NCI-H187 treated with DMSO at 0.1 percent for 48 hours (cell line): Measurements from ENCODE around the gene NAPB.
"Not testable (repeated sequence)": the region's sequence is repeated elsewhere in the genome, so short reads cannot be mapped to it uniquely, and the experiment has no call there.

Experiments used
- DNase-seq: peaks from one replicate; lab custom pipeline; 2025; lab: John Stamatoyannopoulos, UW

The NAPB gene

DNA sequence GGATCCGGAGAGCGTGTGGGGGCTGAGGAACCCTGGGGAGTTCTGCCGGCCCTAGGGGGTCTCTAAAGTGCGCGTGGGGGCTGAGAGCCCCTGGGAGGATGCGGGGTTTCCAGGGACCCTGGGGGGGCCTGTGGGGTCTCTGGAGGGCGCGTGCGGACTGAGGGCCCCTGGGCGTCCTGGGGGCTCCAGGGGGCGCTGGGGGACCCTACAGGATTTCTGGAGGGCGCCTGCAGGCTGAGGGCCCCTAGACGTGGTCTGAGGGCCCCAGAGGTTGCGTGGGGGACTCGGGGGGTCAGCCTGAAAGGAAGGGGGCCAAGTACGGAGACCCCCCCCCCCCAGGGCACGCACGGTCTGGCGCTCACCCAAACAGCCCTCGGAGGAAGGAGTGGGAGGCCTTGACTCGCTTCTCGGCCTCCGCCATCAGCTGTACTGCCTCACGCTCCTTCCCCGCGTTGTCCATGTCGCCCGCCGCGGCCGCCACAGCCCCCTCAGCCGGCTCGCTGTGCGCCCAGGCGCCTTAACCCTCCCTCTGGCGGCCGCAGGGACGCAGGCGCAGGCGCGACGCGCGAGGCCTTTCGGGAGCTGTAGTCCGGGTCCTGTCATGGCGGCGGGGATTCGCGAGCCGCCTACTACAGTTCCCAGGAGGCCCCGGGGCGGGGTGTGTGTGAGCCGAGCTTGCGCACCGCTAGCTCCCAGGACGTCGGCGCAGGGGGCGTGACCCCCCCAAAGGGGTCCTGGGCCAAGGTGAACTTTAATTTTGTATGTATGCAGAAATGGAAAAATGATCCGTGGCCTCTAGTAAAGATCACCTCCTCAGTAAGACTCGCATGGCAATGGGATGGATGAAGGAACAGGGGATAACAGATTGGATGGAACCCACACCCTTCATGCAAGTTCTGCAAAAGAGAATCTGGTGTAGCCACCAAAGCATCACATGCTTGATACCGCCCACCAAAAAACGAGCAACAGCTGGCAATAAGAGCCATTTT lies at the start of gene NAPB:
Gene NAPB (minus strand): TSS at position 546 of the 989 bp plus-strand sequence. CDS start 86 bp downstream, at position 460.
- DNase-seq: peak; percentile 15

DNA sequence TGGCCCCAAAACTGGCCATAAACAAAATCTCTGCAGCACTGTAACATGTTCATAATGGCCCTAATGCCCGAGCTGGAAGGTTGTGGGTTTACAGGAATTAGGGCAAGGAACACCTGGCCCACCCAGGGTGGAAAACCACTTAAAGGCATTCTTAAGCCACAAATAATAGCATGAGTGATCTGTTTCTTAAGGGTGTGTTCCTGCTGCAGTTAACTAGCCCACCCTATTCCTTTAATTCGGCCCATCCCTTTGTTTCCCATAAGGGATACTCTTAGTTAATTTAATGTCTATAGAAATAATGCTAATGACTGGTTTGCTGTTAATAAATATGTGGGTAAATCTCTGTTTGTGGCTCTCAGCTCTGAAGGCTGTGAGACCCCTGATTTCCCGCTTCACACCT lies 45.7 kb upstream of the NAPB start:
- DNase-seq: not testable (repeated sequence)

DNA sequence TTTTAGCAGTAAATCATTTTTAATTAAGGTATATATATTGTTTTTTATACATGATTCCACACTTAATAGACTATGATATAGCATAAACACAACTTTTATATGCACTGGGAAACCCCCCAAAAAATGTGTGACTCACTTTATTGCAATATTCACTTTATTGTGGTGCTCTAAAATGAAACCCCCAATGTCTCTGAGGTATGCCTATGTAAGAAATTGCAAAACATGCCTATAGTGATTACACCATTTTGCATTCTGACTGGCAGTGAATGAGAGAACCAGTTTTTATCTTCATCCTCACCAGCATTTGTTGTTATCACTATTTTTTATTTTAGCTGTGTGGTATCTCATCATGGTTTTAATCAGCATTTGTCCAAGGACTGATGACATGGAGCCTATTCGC lies 39.9 kb upstream of the NAPB start:
- no peak for DNase-seq

DNA sequence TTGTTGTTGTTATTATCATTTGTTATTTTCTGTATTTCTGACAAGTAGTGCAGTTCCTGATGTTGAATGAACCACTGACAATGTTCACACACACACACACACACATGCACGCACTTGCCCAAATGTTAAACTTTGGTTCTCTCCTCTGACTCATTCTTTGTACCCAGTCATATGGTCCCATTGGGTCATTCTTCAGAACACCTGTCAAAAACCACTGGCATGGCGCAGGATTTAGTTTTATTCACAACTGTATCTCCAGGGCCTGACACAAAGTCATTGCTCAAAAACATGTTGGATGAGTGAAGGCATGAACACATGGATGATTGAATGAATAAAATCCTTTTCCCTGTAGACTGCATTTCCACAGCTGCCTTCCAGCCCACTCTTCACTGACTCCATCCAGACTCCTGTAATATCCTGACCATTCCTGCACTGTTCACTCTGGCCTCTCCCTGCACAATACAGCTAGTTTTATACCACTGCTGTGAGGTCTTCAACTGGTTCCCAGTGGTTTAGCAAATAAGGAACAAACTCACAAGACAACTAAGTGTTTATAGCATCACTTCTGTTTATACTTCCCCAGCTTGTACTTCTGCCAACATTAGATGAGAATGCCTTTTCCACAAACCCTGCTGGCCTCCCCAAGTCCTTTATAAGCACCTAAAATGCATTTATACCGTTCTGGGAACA lies 38.3 kb upstream of the NAPB start:
- DNase-seq: no peak

DNA sequence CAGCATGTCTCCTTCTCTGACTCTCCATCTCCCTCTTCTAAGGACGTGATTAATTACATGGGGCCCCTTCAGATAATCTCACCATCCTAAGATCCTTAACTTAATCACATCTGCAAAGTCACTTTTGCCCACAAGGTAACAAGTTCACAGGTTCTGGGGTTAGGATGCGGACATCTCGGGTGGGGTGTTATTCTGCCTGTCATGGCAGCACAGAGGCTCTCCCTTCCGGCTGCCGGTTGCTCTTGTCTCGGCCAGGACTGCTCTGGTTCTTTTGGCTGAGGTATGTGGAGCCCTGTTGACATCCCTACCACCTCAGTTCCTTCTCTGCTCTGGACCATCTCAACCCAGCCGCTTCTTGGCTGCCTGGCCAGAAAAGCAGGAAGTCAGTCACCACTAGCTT lies 35.6 kb upstream of the NAPB start:
- no peak for DNase-seq

DNA sequence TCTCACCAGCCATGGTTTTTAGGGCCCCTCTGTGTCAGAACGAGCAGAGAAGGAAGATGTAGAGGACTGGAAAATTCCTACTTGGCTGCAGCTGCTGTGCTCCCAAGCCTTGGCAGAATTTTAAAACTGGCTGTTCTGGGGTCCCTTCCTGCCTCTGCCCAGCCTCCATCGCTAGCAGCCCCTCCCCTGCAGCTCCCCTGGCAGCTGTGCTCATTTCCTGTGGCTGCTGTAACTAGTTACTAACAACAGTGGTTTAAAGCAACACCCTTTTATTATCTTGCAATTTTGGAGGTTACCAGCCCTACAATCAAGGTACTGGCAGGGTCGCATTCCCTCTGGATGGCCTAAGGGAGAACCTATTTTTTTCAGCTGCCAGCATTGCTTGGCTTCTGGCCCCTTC lies 35.1 kb upstream of the NAPB start:
- DNase-seq: no peak

DNA sequence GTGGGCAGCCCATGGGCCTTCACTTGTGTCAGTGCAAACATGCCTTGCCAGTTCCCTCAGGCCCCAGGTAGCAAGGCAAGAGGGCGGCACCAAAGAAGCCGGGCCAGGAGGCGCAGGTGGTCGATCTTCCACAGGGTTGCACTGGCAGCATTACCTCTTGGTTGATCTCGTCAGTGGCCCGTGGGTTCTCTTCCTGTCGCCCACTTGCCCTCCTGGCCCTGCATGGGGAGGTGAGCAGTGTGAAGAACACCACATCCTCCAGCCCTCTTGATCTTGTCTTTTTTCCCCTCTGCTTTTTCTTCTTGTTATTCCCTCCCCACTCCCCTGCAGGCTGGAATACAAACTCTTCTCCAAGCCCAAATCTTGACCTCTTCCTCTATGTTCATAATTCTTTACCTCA lies 34.4 kb upstream of the NAPB start:
- no peak for DNase-seq

DNA sequence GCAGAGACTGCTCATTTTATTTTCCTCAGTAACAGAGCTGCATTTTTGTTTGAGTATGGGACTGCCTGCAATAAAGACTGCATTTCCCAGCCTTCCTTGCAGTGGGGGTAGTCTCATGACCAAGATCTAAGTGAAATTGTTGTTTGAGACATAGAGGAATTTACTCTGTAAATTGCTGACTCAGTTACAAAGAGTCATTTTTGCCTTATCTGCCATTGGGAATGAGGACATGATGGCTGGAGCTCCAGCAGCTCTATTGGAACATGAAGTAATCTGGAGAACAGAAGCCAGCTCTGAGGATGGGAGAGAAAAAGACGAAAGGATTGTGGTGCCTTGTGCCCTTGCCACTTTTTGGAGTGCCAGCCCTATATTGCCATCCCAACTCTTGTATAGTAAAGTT lies 33.5 kb upstream of the NAPB start:
- DNase-seq: no peak

DNA sequence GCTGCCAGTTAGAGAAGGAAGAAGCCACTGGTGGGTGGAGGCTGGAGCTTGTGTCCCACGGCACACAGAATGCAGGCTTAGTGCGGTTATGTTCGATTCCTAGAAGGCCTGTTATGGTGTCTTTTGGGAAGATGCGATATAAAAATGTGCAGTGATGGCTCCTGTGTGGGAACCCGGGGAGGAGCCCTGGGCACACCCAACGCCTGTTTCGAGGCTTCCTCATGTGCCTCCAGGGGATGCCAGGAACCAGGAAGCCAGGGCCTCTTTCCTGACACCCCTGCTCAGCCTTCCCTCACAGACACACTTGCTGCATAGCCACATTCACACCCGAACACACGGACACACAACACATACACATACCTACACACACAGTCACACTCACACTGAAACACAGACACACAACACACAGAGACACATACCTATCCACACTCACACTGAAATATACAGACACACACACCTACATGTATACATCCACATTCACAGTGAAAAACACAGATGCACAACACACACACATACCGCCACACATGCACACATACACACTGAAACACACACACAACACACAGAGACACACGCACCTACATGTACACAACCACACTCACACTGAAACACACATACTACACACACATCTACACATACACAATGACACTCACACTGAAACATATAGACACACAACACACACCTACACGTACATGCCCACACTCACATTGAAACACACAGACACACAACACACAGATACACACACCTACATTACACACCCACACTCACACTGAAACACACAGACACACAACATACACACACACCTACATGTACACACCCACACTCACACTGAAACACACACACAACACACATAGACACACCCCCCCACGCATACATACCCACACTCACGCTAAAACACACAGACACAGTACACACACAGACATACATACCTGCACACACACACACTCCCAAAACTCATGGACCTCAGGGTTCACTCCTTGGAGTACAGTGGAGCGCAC lies 32.6 kb upstream of the NAPB start:
- no peak for DNase-seq

DNA sequence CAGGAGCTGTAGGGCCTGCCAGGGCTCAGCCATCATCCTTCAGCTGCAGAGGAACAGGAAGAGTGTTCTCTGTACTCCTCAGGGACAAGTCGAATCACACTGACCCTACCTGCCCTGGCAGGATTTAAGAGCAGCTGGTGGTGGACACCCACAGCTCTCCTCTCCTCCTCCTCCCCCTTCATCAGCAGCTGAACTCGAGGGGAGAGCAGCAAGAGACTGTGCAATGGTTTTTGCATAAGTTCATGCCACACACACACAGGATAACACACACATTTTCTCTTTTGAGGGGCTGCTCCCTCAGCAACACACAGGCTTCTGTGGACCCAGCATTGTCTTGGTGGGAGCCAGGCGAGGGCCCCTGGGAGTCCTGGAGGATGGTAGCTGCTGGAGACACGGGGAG lies 31.5 kb upstream of the NAPB start, which contains the start of gene CST11:
Gene CST11 (minus strand): TSS at position 101 of the 400 bp plus-strand sequence. CDS start 65 bp downstream, at position 36.
- DNase-seq: no peak

DNA sequence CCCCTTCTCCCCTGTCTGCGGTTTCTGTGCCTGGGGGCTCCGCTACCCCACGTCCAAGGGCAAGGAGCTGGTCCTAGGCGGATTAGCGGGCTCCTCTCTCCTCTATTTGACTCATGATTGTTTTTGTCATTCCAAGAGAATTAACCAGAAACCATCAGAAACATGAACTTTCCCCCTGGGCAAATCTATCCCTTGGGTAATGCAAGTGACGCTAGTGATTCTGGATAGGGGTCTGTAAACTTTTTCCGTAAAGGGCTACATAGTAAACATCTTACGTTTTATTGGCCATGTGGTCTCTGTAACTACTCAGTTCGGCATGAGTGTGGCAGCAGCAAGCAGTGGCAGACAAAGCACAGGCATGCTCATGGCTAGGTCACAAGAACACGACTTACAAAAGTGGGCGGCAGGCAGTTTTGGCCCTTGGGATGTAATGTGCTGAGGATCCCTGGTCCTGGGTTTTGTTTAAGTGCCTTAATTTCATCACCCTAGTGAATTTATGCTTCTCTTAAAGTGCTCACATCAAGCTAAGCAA lies 30.7 kb upstream of the NAPB start:
- DNase-seq: no peak

DNA sequence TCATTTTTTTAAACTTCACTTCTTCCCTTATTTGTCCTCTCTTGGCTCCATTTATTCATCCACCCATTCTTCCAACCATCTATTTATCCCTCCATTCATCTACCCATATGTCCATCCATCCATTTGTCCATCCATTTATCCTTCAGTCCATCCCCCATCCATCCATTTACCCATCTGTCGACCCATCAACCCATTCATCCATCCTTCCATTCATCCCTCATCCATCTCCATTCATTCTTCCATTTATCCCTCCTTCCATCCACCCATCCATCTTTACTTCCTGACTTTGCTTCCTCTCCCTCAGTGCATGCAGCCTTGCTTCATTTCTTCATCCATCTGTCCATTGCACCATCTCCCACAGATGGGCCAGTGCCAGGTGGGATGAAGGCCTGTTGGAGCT lies 29.6 kb upstream of the NAPB start:
- no peak for DNase-seq

DNA sequence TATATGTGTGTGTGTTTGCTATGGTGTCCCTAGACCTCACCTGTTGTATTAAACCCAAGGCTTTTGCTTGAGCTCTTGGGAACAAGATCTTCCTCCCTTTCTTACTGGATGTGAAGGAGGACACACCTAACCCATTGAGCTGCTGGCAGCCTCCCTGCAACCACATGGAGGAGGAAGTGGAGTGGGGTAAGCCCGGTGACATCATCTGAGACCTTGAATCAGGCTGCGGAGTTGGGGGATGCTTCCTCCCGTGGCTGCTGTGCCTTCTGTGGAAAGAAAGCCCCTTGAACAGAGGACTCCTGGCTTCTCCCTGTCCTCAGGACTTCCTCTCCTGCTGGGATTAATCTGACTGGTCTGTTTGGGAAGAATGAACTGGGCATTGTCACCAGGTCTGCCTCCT lies 28.1 kb upstream of the NAPB start:
- DNase-seq: no peak

DNA sequence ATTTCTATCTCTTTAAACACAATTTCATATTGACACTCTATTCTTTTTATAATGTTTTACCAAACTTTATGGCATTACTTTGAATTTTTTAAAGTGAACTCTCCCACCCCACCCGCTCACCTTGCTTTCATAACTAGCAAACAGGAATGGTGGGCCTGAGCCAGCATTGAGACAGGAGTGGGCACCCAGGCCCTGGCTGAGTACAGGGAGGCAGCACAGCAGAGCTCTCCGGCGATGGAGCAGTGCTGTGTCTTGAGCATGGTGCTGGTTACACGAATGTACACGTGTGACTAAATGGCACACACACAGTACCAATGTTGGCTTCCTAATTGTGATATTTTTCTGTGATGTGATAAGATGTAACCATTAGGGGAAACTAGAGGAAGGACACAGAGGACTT lies 26.9 kb upstream of the NAPB start:
- no peak for DNase-seq

DNA sequence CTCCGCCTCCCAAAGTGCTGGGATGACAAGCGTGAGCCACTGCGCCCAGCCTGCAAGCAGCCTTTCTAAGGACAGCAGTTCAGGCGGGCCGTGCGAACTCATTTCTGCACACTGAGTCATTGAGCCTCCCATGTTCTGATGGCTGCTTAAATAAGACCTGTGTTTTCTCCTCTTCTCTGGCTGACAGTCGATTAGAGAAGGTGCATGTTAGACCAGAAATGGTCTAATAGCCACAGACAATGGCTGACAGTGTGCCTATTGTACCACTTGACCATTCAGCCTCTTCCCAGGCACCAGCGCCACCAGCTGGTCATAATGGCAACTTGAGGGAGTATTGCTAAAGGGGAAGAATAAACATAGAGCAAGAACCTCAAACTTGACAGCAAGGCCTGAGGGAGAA lies 25.2 kb upstream of the NAPB start:
- DNase-seq: no peak

DNA sequence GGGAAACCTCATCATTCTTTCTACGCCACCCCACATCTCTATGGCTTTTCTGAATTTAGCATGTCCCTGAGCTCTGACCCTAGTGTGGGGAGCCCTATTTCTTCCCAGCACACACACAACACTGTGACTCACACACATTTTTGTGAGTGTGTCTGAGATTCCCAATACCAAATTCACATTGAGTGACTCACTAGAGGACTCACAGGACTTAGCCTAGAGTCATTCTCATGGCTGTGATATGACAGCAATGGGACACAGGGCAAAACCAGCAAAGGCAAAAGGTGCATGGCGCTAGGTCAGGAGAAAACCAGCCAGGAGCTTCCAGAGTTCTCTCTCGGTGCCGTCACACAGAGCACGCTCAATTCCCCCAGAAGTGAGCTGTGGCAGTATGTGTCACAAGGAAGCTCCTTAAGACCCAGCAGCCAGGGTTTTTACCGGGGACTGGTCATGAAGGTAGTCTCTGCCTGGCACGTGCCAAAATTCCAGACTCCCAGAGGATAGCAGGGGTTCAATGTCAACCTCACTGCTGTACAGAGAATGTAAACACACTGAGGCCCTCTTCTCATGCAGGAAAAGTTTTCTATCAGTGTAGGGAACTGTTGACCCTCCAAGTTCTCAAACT lies 24.4 kb upstream of the NAPB start:
- no peak for DNase-seq

DNA sequence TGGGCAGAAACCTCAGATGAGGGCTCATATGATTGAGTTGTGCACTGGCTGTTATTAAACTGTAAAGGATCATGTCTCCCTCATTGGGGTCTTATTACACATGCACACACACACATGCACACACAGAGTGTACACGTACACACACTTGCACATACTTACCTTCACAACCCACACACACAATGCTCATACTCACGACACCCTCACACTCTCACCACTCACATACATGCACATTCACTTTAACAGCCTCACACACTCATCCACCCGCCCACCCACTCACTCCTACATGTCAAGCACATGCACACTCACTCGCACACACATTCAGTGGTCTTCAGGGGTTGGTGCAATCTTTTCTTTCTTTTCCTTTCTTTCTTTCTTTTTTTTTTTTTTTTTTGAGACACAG lies 23.6 kb upstream of the NAPB start:
- no peak for DNase-seq

DNA sequence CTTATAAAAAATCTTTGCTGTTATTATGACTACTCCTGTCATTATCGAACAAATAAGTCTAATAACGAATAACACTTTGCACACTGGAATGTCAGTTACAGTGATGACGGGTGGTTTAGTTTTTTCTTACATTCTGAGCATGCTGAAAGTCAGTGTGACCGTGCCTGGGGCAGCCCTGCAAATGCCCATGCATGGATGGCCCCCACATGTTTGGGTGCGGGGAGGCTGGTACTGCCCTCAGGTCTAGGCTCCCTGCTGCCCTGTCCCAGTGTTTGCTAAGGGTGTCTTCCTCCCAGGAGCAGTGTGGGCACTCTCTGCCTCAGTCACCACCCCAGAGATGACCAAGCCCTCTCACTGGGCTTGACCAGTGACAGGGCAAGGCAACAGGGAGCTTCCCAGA lies 21.1 kb upstream of the NAPB start:
- DNase-seq: no peak

DNA sequence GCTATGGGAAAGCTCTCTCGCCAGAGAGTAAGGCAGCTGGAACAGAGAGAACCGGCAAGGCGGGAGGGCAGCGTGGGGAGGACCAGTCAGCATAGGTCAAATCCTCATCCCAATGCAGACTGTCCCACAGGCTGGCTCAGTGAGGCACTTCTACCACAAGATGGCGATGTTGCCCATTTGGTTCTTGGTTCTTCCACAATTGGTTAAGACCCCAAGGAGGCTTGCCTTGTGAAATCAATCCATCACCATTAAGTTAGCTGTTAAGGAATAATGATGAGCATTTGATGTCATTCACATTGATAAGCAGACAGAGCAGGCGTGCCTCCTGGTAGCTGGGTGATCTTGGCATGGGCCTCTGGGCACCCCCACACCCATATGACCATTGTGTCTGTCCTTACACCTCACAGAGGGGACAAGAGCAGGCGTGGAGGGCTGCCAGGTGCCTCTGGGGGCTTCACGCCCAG lies 20.6 kb upstream of the NAPB start:
- DNase-seq: no peak

DNA sequence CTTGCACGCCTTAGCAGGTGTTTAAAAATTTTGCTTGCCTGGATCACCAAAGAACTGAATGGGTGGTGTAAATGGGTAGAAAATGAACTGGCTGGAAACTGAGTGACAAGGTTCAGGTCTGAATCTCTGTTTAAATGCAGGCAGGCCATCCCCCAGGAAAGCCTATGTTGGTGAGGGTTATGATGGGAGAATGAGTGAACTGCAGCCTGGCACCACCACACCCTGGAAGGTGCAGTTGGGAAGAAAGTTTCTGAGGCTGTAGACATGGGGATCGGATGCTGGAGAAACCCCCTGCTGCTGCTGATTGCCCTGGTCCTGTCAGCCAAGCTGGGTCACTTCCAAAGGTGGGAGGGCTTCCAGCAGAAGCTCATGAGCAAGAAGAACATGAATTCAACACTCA lies 18.7 kb upstream of the NAPB start:
- DNase-seq: no peak

DNA sequence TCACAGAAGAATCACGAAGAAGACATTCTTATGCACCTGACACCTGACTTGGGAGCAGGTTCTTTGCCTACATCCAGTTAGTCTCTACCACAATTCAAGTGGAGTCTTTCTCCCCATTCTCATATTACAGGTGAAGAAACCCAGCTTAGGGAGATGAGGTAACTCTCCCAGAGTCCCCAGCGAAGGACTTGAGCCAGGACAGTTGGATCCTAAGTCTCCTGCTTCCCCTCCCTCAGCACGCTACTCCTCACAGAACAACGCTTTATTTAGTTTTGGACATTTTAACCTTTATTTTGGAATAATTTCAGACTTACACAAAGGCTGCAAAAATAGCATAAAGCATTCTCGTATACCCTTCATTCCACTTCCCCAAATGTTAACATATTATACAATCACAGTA lies 17.4 kb upstream of the NAPB start:
- no peak for DNase-seq
